AG10803 (cell line): ENCODE results near the gene OR8B8.
"Not testable (repeated sequence)": the region's sequence is repeated elsewhere in the genome, so short reads cannot be mapped to it uniquely, and the experiment has no call there.

Experiments used
- DNase-seq: peaks from one replicate; pipeline ENCODE4 v3.0.0; 2010; ENCODE audit warnings: low read depth
- H3K4me3 ChIP-seq: 2 replicates; pipeline ENCODE4 v1.5.1; 2011; ENCODE audit warnings: mild to moderate bottlenecking, low read length, control low read depth
- TF ChIP-seq, protein P1 (sequence below): conservative IDR thresholded peaks from 2 replicates; pipeline ENCODE4 v1.5.1; 2011; ENCODE audit warnings: mild to moderate bottlenecking, low read length, control low read depth, inconsistent platforms

OR8B8 gene

DNA sequence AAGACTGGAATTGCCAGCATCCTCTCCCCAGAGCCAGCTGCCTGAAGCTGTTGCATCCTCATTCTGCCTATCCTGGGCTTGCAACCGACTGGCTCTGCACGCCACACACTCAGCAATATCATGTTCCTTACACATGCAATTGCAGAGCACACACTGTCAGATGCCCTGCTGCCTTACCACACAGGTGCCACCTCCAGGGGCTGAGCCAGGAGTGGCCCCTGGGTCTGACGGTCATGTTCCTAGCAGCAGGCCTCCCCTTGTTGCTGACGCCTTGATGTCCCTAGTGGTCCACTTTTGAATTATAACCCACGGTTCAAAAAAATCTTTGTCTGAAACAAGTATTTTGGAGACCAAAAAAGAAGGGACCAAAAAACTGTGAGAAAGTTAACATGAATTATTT, 18.5 kb upstream of the OR8B8 start:
- no peak for DNase-seq
- TF ChIP-seq, protein P1, sequence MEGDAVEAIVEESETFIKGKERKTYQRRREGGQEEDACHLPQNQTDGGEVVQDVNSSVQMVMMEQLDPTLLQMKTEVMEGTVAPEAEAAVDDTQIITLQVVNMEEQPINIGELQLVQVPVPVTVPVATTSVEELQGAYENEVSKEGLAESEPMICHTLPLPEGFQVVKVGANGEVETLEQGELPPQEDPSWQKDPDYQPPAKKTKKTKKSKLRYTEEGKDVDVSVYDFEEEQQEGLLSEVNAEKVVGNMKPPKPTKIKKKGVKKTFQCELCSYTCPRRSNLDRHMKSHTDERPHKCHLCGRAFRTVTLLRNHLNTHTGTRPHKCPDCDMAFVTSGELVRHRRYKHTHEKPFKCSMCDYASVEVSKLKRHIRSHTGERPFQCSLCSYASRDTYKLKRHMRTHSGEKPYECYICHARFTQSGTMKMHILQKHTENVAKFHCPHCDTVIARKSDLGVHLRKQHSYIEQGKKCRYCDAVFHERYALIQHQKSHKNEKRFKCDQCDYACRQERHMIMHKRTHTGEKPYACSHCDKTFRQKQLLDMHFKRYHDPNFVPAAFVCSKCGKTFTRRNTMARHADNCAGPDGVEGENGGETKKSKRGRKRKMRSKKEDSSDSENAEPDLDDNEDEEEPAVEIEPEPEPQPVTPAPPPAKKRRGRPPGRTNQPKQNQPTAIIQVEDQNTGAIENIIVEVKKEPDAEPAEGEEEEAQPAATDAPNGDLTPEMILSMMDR: no peak
- no peak overlapping the region for H3K4me3 ChIP-seq

DNA sequence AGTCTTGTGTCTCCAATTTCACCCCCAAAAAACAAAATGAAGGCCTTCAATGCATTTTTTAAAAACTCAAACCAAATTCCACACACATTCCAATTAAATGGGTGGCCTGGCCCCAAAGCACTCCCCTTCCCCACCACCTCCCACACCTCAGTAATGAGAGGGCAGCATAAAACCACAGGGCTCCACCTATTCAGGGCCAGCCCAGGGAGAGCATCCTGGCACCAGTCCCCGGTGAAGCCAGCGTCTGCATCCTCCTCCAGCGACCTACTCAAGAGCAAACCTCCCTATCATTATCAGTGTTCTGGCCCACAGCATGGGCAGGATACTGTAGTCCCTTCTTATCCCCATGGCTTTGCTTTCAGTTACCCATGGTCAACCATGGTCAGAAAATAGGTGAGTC, 17.8 kb upstream of the OR8B8 start:
- H3K4me3 ChIP-seq: no peak overlapping the region
- no peak for DNase-seq
- TF ChIP-seq, protein P1: no peak

DNA sequence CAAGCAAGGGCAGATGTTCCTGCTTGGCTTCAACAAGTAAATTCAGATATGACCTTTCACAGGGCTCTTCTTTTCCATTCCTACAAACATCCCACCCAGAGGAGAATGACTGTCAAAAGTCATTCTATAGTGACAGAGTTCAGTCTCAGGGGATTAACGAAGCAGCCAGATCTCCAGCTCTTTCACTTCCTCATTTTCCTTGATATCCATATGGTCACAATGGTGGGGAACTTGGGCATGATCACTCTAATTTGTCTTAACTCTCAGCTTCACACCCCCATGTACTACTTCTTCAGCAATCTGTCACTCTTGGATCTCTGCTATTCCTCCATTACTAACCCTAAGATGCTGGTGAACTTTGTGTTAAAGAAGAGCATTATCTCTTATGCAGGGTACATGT, 15.0 kb upstream of the OR8B8 start:
- H3K4me3 ChIP-seq: no peak overlapping the region
- TF ChIP-seq, protein P1: no peak
- DNase-seq: no peak

DNA sequence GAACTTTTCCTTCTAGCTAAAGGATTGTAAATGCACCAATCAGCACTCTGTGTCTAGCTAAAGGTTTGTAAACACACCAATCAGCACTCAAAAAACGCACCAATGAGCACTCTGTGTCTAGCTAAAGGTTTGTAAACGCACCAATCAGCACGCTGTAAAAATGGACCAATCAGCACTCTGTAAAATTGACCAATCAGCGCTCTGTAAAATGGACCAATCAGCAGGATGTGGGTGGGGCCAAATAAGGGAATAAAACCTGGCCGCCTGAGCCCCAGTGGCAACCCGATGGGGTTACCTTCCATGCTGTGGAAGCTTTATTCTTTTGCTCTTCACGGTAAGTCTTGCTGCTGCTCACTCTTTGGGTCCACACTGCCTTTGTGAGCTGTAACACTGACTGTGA, 13.9 kb upstream of the OR8B8 start:
- DNase-seq, H3K4me3 ChIP-seq: not testable (repeated sequence)

DNA sequence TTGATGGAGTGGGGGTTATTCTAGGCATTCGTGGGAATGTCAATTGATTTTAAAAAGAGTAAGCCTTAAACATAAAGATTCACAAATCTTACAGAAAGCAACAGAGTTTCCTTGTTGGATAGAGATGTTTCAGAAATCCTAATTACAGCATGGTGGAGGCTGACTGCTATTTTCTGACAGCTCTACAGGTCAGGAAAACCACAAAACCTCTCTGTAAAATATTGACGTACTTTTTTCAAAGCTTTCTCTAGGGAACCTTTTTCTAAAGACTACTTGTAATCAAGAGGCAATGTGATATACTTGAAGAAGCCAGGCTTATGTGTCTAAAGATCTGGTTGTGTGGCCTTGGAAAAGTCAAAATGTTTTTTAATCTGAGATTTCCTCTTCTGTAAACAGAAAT, 9.1 kb upstream of the OR8B8 start:
- H3K4me3 ChIP-seq: no peak overlapping the region
- TF ChIP-seq, protein P1: no peak
- no peak for DNase-seq

DNA sequence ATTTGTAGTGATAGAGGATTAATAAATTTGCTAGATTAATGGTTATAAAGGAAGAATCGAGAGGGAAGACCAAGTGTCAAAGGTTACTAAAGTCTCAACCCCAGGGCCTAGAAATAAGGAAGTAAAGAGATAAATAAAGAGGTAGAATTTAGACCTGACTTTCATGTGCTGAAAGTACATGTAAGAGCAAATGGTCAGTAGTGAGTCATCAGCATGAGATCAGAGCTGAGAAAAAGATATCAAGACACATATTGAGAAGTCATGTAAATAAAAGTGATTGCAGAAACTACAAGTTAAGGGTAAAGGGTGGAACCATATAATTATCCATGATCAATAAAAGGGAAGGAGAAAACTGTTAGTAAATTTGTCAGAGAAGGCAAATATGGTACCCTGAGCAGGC, 1.4 kb upstream of the OR8B8 start:
- DNase-seq: no peak
- TF ChIP-seq, protein P1: no peak
- no peak overlapping the region for H3K4me3 ChIP-seq

DNA sequence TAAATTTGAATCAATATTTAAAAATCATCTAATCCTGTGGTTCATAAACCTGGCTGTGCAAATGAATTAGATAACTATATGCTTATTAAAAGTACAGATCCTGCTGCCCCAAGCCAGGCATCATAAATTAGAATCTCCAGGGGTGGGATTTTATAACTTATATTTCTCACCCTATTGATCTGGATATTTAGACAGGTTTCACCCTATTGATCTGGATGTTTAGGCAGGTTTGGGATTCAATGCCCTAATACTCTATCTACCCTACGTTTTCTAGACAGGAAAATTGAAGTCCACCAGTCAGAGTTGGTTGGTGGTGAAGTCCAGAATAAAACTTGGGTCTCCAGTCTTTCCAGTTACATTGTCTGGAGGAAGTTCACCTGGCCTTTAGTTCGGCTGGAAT, 2.6 kb downstream of the OR8B8 start:
- TF ChIP-seq, protein P1: no peak
- no peak overlapping the region for H3K4me3 ChIP-seq
- no peak for DNase-seq

DNA sequence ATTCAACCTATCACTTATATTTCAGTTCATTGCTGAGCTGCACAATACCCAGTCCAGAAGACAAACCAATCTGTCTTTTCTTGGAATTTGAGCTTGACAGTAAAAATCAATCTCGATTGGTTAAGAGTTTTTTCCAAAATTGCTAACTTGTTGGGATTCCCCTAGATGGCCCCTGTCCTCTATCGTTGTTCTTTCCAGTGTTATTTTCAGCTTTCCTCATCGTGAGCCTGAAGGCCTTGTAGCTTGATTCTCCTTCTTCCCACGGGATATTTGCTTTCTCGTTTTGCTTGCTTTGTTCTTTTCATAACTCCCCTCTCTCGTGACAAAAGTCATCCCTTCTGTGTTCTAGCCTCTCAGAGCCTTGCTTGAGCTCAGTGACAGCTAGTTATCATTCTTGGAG, 3.1 kb downstream of the OR8B8 start:
- H3K4me3 ChIP-seq: no peak overlapping the region
- TF ChIP-seq, protein P1: no peak
- DNase-seq: no peak
